Keratinocyte (primary cell): ENCODE results near the gene MAPK8.

ENCODE experiments used
- EZH2 ChIP-seq: IDR thresholded peaks from one replicate; pipeline ENCODE4 v1.6.1; 2012; ENCODE audit warnings: inconsistent platforms, mild to moderate bottlenecking, low read length, moderate library complexity
- TF ChIP-seq, protein P1 (sequence below), 3 experiments: IDR thresholded peaks in 1 of 3; conservative IDR thresholded peaks in 1 of 3; optimal IDR thresholded peaks in 1 of 3; 2 replicates in 2 of 3; 3 replicates in 1 of 3; pipeline versions ENCODE3 to v1.5.1; 2011; ENCODE audit warnings: low read length in 3 of 3, mild to moderate bottlenecking in 3 of 3, moderate library complexity in 2 of 3, control low read depth in 1 of 3, inconsistent platforms in 1 of 3; ENCODE audit not compliant: insufficient read depth in 2 of 3; ENCODE audit errors: extremely low read depth in 1 of 3

DNA sequence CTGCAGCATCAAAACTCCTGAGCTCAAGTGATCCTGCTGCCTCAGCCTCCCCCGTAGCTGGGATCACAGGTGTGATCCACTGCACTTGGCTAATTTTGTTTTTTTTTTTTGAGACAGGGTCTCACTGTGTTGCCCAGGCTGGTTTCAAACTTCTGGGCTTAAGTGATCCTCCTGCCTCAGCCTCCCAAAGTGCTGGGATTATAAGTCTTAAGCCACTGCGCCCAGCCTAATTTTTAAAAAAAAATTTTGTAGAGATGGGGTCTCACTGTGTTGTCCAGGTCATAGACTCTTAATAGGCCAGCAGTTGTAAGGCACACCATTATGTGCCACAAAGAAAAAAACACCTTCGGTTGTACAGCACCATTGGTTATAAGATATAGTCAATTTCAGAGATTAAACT, 122.4 kb downstream of the MAPK8 start:
- TF ChIP-seq, protein P1, sequence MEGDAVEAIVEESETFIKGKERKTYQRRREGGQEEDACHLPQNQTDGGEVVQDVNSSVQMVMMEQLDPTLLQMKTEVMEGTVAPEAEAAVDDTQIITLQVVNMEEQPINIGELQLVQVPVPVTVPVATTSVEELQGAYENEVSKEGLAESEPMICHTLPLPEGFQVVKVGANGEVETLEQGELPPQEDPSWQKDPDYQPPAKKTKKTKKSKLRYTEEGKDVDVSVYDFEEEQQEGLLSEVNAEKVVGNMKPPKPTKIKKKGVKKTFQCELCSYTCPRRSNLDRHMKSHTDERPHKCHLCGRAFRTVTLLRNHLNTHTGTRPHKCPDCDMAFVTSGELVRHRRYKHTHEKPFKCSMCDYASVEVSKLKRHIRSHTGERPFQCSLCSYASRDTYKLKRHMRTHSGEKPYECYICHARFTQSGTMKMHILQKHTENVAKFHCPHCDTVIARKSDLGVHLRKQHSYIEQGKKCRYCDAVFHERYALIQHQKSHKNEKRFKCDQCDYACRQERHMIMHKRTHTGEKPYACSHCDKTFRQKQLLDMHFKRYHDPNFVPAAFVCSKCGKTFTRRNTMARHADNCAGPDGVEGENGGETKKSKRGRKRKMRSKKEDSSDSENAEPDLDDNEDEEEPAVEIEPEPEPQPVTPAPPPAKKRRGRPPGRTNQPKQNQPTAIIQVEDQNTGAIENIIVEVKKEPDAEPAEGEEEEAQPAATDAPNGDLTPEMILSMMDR (optimal IDR thresholded peaks at IDR 0.05 in 1 of 3, IDR thresholded peaks at IDR 0.05 in 1 of 3, conservative IDR thresholded peaks at IDR 0.05 in 1 of 3; ENCODE audit: extremely low read depth in 1 of 3, insufficient read depth in 2 of 3, low read length in 3 of 3) = no peak
- TF ChIP-seq EZH2 = no peak
